ENCODE data around the gene CAPN13.

CAPN13 gene

GRCh38 chr2:30799366-30799765 is 7.9 kb downstream of the CAPN13 start:
- no peaks in the 10 kb centered on the region for H3F3A ChIP-seq (ENCODE audit: insufficient read depth, low read length)
- no peak for DNase-seq
- H3K27me3 ChIP-seq (replicated peaks; ENCODE audit: insufficient read depth, low read length), result no peaks in the 10 kb centered on the region
- H3K36me3 ChIP-seq (replicated peaks; ENCODE audit: insufficient read depth, low read length), result no peaks in the 10 kb centered on the region
- H3K9ac ChIP-seq (ENCODE audit: low read length), result no peak overlapping the region
- no peaks in the 10 kb centered on the region for H3K79me2 ChIP-seq (ENCODE audit: low read length)
- H3K4me1 ChIP-seq (ENCODE audit: low read length), result no peaks in the 10 kb centered on the region
- H4K20me1 ChIP-seq (ENCODE audit: insufficient read depth, low read length), result no peaks in the 10 kb centered on the region
- TF ChIP-seq EZH2phosphoT487 (IDR thresholded peaks at IDR 0.05; ENCODE audit: low read length), result no peak
- no peak for TF ChIP-seq EZH2 (optimal IDR thresholded peaks at IDR 0.05; ENCODE audit: low read depth, low read length)
- no peak for TF ChIP-seq CTCF (IDR thresholded peaks at IDR 0.05; ENCODE audit: low read length)
- no peak overlapping the region for H3K4me2 ChIP-seq (ENCODE audit: low read depth, low read length)
- H3K9me3 ChIP-seq (replicated peaks; ENCODE audit: insufficient read depth, low read length), result no peaks in the 10 kb centered on the region
- H3K4me3 ChIP-seq (ENCODE audit: low read length), result no peak overlapping the region
- H3K9me2 ChIP-seq (replicated peaks; ENCODE audit: insufficient read depth, low read length), result no peaks in the 10 kb centered on the region
- no peak overlapping the region for H2AFZ ChIP-seq (ENCODE audit: low read length)
- H3K27ac ChIP-seq (ENCODE audit: low read length), result no peak overlapping the region

GRCh38 chr2:30798536-30798991 is 8.7 kb downstream of the CAPN13 start:
- Histone ChIP-seq H3K36me3 (replicated peaks; ENCODE audit: insufficient read depth, low read length) (no peaks in the 10 kb centered on the region), H3K79me2 (ENCODE audit: low read length) (no peaks in the 10 kb centered on the region), H3K27ac (ENCODE audit: low read length) (no peak overlapping the region), H3K27me3 (replicated peaks; ENCODE audit: insufficient read depth, low read length) (no peaks in the 10 kb centered on the region), H3F3A (ENCODE audit: insufficient read depth, low read length) (no peaks in the 10 kb centered on the region), H3K4me3 (ENCODE audit: low read length) (no peak overlapping the region), H2AFZ (ENCODE audit: low read length) (no peak overlapping the region), H3K4me2 (ENCODE audit: low read depth, low read length) (no peak overlapping the region), H3K9me3 (replicated peaks; ENCODE audit: insufficient read depth, low read length) (no peaks in the 10 kb centered on the region), H3K9me2 (replicated peaks; ENCODE audit: insufficient read depth, low read length) (no peaks in the 10 kb centered on the region), H3K9ac (ENCODE audit: low read length) (no peak overlapping the region), H4K20me1 (ENCODE audit: insufficient read depth, low read length) (no peaks in the 10 kb centered on the region), H3K4me1 (ENCODE audit: low read length) (no peaks in the 10 kb centered on the region)
- TF ChIP-seq CTCF (IDR thresholded peaks at IDR 0.05; ENCODE audit: low read length) (no peak), EZH2 (optimal IDR thresholded peaks at IDR 0.05; ENCODE audit: low read depth, low read length) (no peak), EZH2phosphoT487 (IDR thresholded peaks at IDR 0.05; ENCODE audit: low read length) (no peak)
- DNase-seq, result no peak

- DNase-seq, result no peak
- TF ChIP-seq EZH2 (optimal IDR thresholded peaks at IDR 0.05; ENCODE audit: low read depth, low read length) (no peak), CTCF (IDR thresholded peaks at IDR 0.05; ENCODE audit: low read length) (no peak), EZH2phosphoT487 (IDR thresholded peaks at IDR 0.05; ENCODE audit: low read length) (no peak)
- Histone ChIP-seq H3K9me3 (replicated peaks; ENCODE audit: insufficient read depth, low read length) (no peaks in the 10 kb centered on the region), H3K27me3 (replicated peaks; ENCODE audit: insufficient read depth, low read length) (no peaks in the 10 kb centered on the region), H3K9me2 (replicated peaks; ENCODE audit: insufficient read depth, low read length) (no peaks in the 10 kb centered on the region), H4K20me1 (ENCODE audit: insufficient read depth, low read length) (no peaks in the 10 kb centered on the region), H3F3A (ENCODE audit: insufficient read depth, low read length) (no peaks in the 10 kb centered on the region), H3K9ac (ENCODE audit: low read length) (no peak overlapping the region), H3K79me2 (ENCODE audit: low read length) (no peaks in the 10 kb centered on the region), H3K27ac (ENCODE audit: low read length) (no peak overlapping the region), H3K36me3 (replicated peaks; ENCODE audit: insufficient read depth, low read length) (no peaks in the 10 kb centered on the region), H3K4me2 (ENCODE audit: low read depth, low read length) (no peak overlapping the region), H3K4me3 (ENCODE audit: low read length) (no peak overlapping the region), H3K4me1 (ENCODE audit: low read length) (no peaks in the 10 kb centered on the region), H2AFZ (ENCODE audit: low read length) (no peak overlapping the region)
Observed at GRCh38 chr2:30797381-30798015, 9.7 kb downstream of the CAPN13 start.
